GM19463 (cell line): ENCODE measurements around the gene CRIM1.

Source experiments
- ATAC-seq: cut with Tn5 transposase; IDR thresholded peaks from one replicate; pipeline ENCODE4 v1.9.1; 2021; ENCODE audit warnings: mild to moderate bottlenecking, moderate library complexity; ENCODE audit not compliant: unreplicated experiment

Gene CRIM1

DNA sequence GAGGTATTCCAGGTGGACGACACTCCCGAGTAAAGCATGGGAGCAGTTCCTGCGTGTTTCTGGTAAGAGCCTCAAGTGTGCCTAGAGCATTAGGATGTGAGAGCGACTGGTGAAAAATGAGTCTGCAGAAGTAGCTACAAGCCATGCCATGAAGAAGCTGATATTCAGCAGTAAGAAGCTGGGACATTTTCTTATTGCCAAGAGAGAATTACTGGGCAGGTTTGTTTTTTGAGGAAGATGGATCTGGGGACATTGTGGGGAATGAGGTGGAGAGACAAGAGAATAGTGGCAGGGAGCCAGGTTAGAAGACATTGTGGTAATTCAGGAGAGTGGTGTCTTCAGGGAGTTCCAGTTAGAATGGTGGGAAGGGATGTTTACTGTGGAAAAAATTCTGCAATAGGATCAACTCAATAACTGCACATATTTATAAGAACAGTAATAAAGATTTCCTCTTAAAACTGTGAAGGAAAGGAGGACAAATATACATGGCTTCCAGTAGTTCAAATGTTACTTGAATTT is 38.2 kb downstream of the CRIM1 start:
- no peak for ATAC-seq

- no peak for ATAC-seq
Measured at GRCh38 chr2:36394804-36395203, 39.2 kb downstream of the CRIM1 start.

DNA sequence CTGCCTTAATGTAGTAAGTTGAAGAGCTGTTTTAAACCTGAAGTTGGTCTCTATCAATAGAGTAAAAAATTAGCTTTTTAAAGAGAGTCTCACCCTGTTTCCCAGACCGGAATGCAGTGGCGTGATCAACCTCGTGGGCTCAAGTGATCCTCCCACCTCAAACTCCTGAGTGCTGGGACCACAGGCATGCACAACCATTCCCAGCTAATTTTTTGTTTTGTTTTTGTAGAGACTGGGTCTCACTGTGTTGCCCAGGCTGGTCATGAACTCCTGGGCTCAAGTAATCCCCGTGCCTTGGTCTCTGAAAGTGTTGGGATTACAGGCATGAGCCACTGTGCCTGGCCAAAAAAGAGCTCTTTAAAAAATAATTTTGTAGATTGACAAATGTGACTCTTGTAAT is 40.3 kb downstream of the CRIM1 start:
- ATAC-seq = no peak

DNA sequence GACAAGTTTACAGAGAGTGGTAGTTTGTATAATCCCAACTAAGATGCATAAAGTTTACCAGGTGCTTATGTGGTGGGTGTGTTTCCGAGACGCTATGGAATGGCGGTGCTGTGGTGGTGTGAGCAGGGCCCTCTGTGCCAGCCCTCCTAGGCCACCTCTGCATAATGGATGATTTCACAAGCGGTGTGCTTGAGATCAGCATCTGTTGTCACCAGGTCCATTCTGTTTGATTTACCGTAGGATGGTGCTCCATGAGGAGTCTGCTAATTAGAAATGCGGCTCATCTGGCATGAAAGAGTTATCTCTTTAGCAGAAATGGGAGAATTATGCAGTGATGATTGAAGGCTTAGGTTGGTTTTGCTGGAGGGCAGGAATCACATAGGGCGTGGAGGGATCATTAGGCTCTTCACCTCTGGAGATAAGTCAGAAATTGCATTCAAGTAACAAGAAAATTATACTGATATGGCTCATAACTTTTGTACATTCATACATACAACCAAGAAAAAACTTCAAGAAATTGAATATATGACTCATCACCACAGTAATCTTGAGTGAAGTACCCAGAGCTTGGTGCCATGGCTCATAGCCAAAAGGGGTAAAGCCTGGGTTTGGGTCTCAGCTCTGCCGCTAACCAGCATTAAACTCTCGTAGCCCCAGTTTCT is 41.4 kb downstream of the CRIM1 start:
- ATAC-seq = no peak

GRCh38 chr2:36397728-36398413 is 42.3 kb downstream of the CRIM1 start:
- ATAC-seq = no peak

GRCh38 chr2:36399050-36399449 is 43.5 kb downstream of the CRIM1 start:
- ATAC-seq = no peak

GRCh38 chr2:36403675-36404230 is 48.2 kb downstream of the CRIM1 start:
- ATAC-seq = peak; percentile 62

DNA sequence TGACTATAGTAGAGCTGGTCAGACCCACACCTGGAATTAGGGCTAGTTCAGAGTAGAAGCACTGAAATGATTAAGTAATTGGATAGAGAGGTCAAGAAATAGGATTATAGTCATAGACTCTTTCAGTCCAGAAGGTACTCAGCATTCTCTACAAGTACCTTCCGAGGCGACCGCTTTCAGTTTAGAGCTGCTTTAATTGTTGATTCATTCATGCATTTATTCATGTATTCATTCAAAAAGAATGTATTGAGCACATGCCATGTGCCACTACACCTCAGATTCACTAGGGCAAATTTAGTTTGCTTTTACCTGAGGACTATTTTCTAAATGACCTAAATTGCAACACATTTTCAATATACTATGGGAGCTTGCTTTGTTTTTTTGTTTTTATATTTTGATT is 48.7 kb downstream of the CRIM1 start:
- ATAC-seq = no peak

GRCh38 chr2:36404754-36405153 is 49.2 kb downstream of the CRIM1 start:
- ATAC-seq = peak; percentile 37

DNA sequence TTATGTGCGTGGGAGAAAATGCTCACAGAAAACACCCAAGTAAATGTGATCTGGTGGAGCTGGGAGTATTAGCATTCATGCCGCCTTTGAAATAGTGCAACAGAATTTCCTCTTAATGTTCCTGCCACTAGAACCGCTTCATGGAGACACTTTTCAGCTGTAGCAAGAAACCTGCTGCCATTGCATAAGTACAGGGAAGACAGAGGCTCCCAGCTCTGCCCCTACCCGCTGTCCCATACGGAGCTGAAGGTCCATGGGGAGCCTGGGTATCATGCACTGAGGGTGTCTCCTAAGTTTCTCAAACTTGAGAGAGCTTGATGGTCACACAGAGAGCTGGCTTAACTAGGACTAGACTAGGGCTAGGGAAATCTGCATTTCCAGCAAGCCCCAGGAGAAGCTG is 49.6 kb downstream of the CRIM1 start:
- ATAC-seq = no peak

DNA sequence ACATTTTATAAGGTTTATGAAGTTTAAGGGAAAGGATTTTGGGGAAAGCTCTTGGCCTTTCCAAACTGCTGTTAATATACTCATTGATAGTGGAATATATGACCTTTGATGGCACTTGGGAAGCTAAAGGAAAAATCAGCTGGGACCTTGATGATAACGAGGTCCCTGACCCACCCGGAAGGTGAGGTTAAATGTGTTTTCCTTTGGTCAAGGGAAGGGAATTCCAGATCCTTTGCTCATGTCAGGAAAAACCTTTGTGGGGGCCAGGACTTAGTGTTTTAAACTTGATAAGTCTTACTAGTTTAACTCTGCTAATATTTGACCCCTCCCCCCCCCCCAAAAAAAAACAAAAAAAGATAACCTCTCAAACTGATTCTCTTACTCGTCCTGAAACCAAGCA is 50.7 kb downstream of the CRIM1 start:
- no peak for ATAC-seq

DNA sequence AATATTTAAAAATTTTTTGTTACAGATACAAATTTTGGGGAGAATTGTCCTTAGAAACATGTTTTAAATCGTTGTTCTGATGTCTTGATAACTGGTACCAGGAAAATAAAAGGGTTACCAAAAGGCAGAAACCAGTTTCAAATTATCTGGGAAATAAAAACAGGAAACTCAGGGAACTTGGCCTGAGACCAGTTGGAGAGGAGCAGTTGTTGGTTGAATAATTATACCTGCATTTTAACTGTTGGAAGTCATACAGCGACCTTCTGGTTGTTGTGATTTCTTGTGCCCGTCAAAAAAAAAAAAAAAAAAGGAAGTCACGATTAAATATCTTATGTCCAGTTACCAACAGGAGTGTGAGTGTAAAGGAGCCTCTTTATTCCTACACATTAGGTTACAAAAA is 51.8 kb downstream of the CRIM1 start:
- ATAC-seq = no peak

GRCh38 chr2:36408198-36408703 is 52.7 kb downstream of the CRIM1 start:
- ATAC-seq = no peak

DNA sequence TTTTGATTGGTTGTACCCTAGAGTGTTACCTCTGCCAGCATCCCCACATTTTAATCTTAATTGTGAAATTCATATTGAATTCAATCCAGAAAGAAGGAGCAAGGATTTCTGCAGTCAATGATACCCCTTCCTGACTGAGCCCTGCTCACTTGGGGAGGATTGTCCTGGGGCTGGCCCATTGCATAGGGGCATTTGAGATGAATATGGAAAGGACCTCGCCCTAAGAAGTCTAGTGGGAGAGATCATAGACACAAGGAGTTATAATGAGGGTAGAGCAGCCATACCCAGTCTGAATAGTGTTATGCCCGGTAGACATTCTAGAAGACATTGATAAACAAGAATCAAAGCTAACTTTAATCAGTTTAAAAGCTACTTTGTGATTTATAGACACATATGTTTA is 53.8 kb downstream of the CRIM1 start:
- no peak for ATAC-seq

GRCh38 chr2:36409935-36410334 is 54.4 kb downstream of the CRIM1 start:
- no peak for ATAC-seq

GRCh38 chr2:36410681-36411080 is 55.1 kb downstream of the CRIM1 start:
- no peak for ATAC-seq

GRCh38 chr2:36411962-36412444 is 56.4 kb downstream of the CRIM1 start:
- no peak for ATAC-seq

DNA sequence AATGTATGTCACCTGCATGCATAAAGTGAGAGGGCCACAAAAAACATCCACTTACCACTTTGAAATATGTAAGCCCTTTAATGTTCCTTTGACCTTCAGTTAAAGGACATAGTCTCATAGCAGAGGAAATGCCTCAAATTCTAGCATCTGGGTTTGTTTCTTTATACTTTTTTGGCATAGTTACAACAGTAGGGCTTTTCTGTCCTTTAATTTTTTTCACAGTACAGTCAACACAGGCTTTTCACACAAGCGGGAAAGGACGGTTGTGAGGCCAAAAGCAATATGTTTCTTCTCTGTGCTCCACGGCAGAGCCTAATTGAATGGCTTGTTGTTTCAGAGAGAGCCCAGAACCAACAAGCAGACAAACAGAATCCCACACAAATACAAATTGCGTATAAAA is 57.6 kb downstream of the CRIM1 start:
- ATAC-seq = no peak

DNA sequence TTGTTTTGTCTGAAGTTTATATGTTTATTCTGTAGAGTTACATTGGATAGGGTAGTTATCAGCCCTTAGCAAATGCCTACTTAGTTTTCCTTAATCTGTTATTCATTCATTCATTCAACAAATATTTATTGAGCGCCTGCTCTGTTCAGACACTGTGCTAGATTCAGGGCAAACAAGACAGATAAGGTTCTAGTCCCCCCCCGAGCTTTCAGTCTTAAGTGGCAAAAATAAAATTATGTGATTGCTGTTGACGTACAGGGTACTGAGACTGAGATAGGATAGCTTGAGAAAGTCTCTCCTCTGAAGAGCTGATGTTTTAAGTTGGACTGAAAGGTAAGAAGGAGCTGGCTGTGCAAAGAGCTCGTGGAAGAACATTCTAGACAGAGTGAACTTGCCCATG is 58.7 kb downstream of the CRIM1 start:
- ATAC-seq = no peak

GRCh38 chr2:36415381-36416022 is 59.9 kb downstream of the CRIM1 start:
- ATAC-seq = no peak

DNA sequence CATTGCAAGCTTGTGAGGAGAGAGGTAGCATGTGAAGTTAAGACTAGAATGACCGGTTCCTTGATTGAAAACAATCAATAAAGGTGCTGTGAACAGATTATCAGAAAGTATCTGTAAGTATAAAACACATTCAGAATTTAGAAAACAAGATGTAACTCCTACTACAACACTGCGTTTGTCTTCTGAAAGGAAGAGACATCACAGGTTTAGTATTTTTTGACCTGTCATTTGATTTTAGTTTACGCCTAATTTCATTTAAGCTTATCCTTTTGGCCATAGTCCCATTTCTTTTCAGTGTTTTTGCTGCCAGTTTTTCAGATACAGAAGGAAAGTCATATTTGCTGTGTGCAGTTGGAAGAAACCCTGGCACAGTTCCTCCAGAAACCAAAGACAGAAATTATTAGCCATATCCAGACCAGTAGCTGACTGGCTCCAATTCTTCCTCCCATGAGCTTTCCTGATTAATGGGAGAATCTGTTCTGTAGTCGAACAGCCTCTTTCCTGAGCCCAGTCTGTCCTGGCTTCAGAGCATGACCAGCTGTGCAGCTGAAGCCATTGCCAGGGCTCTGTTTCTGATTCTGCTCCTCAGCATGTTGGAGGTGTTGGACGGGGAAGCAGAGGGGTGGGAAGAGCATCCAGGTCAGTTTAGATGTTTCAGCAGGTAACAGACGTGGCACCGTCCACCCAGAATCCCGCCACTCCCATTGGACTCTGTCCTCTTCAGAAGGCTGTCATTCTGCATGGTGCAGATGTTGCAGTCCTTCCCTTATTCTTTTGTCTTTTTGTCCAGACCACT is 61.0 kb downstream of the CRIM1 start:
- ATAC-seq = no peak
